Activated T-helper 1 cell treated with anti-CD3 and anti-CD28 coated beads, Interleukin-2, amount 50 U/mL, for 16 hours (primary cell): ENCODE measurements around the gene IRF7.

Source experiments
- DNase-seq, 2 donors: peaks; one replicate each; pipeline ENCODE4 v3.0.0-alpha.2; 2020; ENCODE audit warnings: low read depth in 1 of 2, low spot score in 1 of 2

The IRF7 gene

GRCh38 chr11:641806-642370 is 26.1 kb upstream of the IRF7 start:
- no peak for DNase-seq

GRCh38 chr11:640021-640706 is 24.4 kb upstream of the IRF7 start:
- DNase-seq, result no peak

- no peak for DNase-seq
These were observed 23.7 kb upstream of the IRF7 start for GRCh38 chr11:639332-639955.

GRCh38 chr11:638631-639331 is 23.0 kb upstream of the IRF7 start:
- DNase-seq, result no peak

- no peak for DNase-seq
These were observed 22.1 kb upstream of the IRF7 start for GRCh38 chr11:637593-638521.

GRCh38 chr11:637333-637592 is 21.5 kb upstream of the IRF7 start:
- no peak for DNase-seq

GRCh38 chr11:636511-637332 is 21.0 kb upstream of the IRF7 start, which contains the start of gene DRD4:
TSS of gene DRD4 (plus strand) at chr11:637269. CDS start at chr11:637305, 36 bp downstream.
- DNase-seq, result no peak

- DNase-seq, result no peak
These were observed 20.3 kb upstream of the IRF7 start for GRCh38 chr11:635945-636510.

- DNase-seq, result no peak
These were observed 15.1 kb upstream of the IRF7 start for GRCh38 chr11:630871-631270.

GRCh38 chr11:629237-629583 is 13.5 kb upstream of the IRF7 start:
- DNase-seq, result no peak

- no peak for DNase-seq
These were observed 12.3 kb upstream of the IRF7 start for GRCh38 chr11:628056-628455.

GRCh38 chr11:627308-627576 is 11.5 kb upstream of the IRF7 start:
- no peak for DNase-seq

GRCh38 chr11:626475-627307 is 10.9 kb upstream of the IRF7 start, which contains the start of gene SCT:
TSS of gene SCT (minus strand) at chr11:627181. CDS start at chr11:627143, 38 bp downstream.
- DNase-seq, result no peak

GRCh38 chr11:625636-626268 is 10.0 kb upstream of the IRF7 start:
- no peak for DNase-seq

- DNase-seq, result no peak
These were observed 9.2 kb upstream of the IRF7 start, which contains the start of gene CDHR5 for GRCh38 chr11:624705-625635. TSS of gene CDHR5 (minus strand) at chr11:624955. CDS start at chr11:624902, 53 bp downstream.

GRCh38 chr11:623999-624704 is 8.4 kb upstream of the IRF7 start:
- DNase-seq, result no peak

GRCh38 chr11:623349-623869 is 7.7 kb upstream of the IRF7 start:
- DNase-seq, result no peak
